Islet precursor cell (in vitro differentiated cells): Measurements from ENCODE around the gene PIP5K1C.
"Not testable (repeated sequence)": the region's sequence is repeated elsewhere in the genome, so short reads cannot be mapped to it uniquely, and the experiment has no call there.

Source experiments
- DNase-seq: peaks from one replicate; pipeline ENCODE4 v3.0.0-alpha.2; 2018

Gene PIP5K1C

DNA sequence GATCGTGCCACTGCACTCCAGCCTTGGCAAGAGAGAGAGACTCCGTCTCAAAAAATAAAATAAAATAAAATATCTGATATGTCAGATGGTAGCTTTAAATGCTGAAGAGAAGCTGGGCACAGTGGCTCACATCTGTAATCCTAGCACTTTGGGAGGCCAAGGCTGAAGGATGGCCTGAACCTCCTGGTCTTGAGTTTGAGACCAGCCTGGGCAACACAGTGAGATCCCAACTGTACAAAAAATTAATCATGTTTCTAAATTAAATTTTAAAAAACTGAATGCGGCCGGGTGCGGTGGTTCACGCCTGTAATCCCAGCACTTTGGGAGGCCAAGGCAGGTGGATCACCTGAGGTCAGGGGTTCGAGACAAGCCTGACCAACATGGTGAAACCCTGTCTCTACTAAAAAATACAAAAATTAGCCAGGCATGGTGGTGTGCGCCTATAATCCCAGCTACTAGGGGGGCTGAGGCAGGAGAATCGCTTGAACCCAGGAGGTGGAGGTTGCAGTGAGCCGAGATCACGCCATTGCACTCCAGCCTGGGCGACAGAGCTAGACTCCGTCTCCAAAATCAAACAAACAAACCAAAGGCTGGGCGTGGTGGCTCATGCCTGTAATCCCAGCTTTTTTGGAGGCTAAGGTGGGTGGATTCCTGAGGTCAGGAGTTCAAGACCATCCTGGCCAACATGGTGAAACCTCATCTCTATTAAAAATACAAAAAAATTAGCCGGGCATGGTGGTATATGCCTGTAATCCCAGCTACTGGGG lies 116.0 kb downstream of the PIP5K1C start:
- not testable (repeated sequence) for DNase-seq

DNA sequence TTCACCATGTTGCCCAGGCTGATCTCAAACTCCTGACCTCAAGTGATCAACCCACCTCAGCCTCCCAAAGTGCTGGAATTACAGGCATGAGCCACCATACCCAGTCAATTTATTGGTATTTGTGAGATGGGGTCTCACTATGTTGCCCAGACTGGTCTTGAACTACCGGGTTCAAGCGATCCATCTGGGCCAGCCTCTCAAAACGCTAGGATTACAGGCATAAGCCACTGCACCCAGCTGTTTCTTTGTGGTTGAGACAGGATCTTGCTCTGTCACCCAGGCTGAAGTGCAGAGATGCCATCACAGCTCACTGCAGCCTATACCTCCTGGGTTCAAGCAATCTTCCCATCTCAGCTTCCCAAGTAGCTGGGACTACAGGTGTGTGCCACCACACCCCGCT lies 118.5 kb downstream of the PIP5K1C start:
- DNase-seq: not testable (repeated sequence)
